C4-2B (cell line): Measurements from ENCODE around the gene PLCXD1.
A peak's percentile ranks its signal among the peaks of the same experiment; 100 is the strongest.
"Not testable (repeated sequence)": the region's sequence is repeated elsewhere in the genome, so short reads cannot be mapped to it uniquely, and the experiment has no call there.

ENCODE experiments used
- H3K27ac ChIP-seq: fragments of 450-650 bp; 2 replicates; pipeline ENCODE4 v1.5.1; 2017
- ZFX ChIP-seq: fragments of 450-650 bp; IDR thresholded peaks from 2 replicates; pipeline ENCODE4 v1.6.1; 2017
- TF ChIP-seq, protein P1 (sequence below): fragments of 450-650 bp; conservative IDR thresholded peaks from 2 replicates; pipeline ENCODE4 v1.5.1; 2017; ENCODE audit warnings: mild to moderate bottlenecking

PLCXD1 gene

GRCh38 chrX:274904-275475, 6.2 kb upstream of the PLCXD1 start:
- no peak overlapping the region for H3K27ac ChIP-seq
- no peak for TF ChIP-seq ZFX

DNA sequence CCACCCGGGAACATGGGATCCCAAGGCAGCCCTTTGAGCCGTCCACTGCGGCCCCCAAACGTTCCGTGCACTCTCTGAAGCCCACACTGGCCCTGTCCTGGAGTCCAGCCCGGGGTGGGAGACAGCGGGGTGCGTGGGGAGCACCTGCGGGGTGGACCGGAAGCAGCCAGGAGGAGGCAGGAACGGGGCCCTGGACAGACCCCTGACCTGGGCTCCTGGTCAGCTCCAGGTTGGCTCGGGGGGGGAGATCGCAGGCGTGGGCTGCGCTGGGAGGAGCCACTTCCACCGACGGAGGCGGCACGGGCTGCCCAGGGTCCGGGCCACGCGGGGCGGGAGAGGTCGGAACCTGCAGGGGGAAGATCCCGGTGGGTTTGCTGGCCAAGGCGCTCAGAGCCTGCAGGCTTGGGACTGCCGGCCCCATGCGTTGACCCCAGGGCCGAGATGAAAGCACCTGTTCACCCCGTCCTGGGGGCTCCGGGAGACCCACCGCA, 5.7 kb upstream of the PLCXD1 start:
- TF ChIP-seq ZFX, result no peak
- TF ChIP-seq, protein P1, sequence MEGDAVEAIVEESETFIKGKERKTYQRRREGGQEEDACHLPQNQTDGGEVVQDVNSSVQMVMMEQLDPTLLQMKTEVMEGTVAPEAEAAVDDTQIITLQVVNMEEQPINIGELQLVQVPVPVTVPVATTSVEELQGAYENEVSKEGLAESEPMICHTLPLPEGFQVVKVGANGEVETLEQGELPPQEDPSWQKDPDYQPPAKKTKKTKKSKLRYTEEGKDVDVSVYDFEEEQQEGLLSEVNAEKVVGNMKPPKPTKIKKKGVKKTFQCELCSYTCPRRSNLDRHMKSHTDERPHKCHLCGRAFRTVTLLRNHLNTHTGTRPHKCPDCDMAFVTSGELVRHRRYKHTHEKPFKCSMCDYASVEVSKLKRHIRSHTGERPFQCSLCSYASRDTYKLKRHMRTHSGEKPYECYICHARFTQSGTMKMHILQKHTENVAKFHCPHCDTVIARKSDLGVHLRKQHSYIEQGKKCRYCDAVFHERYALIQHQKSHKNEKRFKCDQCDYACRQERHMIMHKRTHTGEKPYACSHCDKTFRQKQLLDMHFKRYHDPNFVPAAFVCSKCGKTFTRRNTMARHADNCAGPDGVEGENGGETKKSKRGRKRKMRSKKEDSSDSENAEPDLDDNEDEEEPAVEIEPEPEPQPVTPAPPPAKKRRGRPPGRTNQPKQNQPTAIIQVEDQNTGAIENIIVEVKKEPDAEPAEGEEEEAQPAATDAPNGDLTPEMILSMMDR, result no peak
- peak overlapping the region; percentile 98 for H3K27ac ChIP-seq

GRCh38 chrX:275967-276580, 5.1 kb upstream of the PLCXD1 start:
- TF ChIP-seq, protein P1, result no peak
- no peak for TF ChIP-seq ZFX
- H3K27ac ChIP-seq, result peak overlapping the region; percentile 98

GRCh38 chrX:276581-277201, 4.5 kb upstream of the PLCXD1 start:
- peak overlapping the region; percentile 98 for H3K27ac ChIP-seq
- peak; percentile 26; the same call in 1 of the 2 replicates for TF ChIP-seq ZFX
- TF ChIP-seq, protein P1, result no peak

DNA sequence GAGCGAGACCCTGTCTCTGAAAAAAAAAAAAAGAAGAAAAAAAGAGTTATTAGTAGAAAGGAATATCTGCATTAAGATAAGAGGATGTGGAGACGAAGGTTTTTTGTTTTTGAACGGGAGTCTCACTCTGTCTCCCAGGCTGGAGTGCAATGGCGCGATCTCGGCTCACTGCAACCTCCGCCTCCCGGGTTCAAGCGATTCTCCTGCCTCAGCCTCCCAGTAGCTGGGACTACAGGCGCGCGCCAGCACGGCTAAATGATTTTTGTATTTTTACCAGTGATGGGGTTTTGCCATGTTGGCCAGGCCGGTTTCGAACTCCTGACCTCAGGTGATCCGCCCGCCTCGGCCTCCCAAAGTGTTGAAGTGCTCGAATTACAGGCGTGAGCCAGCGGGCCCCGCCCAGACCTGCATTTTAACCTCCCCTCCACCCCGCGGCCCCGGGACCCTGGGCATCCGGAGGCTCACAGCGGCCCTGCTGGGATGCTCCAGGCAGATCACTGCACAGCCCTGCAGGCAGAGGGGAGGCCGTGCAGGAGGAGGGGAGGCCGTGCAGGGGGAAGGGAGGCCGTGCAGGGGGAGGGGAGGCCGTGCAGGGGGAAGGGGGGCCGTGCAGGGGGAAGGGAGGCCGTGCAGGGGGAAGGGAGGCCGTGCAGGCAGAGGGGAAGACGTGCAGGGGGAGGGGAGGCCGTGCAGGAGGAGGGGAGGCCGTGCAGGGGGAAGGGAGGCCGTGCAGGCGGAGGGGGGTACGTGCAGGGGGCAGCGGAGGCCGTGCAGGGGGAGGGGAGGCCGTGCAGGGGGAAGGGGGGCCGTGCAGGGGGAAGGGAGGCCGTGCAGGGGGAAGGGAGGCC, 1.2 kb upstream of the PLCXD1 start:
- H3K27ac ChIP-seq, result not testable (repeated sequence)

DNA sequence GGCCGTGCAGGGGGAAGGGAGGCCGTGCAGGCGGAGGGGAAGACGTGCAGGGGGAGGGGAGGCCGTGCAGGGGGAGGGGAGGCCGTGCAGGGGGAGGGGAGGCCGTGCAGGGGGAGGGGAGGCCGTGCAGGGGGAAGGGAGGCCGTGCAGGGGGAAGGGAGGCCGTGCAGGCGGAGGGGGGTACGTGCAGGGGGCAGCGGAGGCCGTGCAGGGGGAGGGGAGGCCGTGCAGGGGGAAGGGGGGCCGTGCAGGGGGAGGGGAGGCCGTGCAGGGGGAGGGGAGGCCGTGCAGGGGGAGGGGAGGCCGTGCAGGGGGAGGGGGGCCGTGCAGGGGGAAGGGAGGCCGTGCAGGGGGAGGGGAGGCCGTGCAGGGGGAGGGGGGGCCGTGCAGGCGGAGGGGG, 459 bp upstream of the PLCXD1 start:
- H3K27ac ChIP-seq, result not testable (repeated sequence)

DNA sequence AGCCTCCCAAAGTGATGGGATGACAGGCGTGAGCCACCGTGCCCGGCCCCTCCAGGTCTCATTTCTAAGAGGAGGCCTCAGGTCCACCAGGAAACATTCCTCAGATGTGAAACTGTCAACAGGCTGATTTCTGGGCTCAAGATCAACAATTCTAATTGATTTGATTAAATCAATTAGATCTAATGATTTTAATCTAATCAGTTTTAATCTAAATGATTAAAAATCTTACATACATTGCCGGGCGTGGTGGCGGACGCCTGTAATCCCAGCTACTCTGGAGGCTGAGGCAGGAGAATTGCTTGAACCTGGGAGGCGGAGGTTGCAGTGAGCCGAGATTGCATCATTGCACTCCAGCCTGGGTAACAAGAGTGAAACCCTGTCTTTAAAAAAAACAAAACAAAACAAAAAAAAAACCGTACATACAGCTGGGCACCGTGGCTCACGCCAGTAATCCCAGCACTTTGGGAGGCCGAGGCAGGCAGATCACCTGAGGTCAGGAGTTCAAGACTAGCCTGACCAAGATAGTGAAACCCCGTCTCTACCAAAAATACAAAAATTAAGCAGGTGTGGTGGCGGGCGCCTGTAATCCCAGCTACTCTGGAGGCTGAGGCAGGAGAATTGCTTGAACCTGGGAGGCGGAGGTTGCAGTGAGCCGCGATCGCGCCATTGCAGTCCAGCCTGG, 960 bp downstream of the PLCXD1 start:
- H3K27ac ChIP-seq, result not testable (repeated sequence)

GRCh38 chrX:283115-283845, 2.1 kb downstream of the PLCXD1 start:
- TF ChIP-seq, protein P1, result no peak
- H3K27ac ChIP-seq, result peak overlapping the region; percentile 36; the same call in 1 of the 2 replicates
